ENCODE data around the gene TMPRSS6.

The TMPRSS6 gene

DNA sequence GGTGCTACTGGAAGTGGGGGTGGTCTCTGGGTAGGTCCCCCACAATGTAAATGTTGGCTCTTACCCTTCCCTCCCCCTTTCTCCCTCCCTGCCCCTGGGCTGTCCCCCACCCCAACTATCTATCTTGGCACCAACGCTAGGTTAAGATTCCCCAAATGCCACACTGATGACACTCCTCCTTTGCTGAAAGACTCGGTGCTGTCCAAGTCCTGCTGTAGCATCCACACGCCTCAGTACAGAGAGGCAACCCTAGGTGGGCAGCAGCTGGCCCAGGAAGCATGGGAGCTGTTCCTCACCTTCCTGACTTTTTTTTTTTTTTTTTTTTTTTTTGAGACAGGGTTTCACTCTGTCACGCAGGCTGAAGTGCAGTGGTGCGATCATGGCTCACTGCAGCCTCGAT is 61.4 kb downstream of the TMPRSS6 start:
- no peak for DNase-seq

GRCh38 chr22:37047006-37047405 is 62.5 kb downstream of the TMPRSS6 start:
- DNase-seq, result no peak

DNA sequence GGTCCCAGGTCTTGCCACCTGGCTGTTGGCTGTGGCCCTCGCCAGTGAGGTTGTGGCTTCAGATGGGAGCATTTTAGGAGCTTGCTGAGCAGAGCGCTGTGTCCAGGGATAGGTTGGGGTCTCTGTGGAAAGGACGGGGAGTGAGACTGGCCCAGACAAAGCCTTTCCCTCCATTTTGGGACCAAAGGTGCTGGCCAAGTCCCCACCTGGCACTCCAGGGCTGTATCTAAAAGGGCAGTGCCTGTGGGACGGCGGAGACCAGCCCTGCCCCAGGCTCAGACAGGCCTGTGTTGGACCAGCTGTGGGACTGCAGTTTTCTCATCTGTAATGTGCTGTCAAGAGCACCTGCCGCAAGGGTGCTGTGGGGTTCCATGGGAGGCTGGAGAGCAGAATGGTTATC is 62.9 kb downstream of the TMPRSS6 start:
- no peak for DNase-seq

- DNase-seq, result no peak
Observed at GRCh38 chr22:37045958-37046357, 63.6 kb downstream of the TMPRSS6 start.

GRCh38 chr22:37044634-37045625 is 64.6 kb downstream of the TMPRSS6 start:
- no peak for DNase-seq

GRCh38 chr22:37043828-37044538 is 65.5 kb downstream of the TMPRSS6 start:
- peak; percentile 70 for DNase-seq

GRCh38 chr22:37043209-37043827 is 66.2 kb downstream of the TMPRSS6 start:
- DNase-seq, result no peak

GRCh38 chr22:37039466-37039865 is 70.0 kb downstream of the TMPRSS6 start:
- no peak for DNase-seq

DNA sequence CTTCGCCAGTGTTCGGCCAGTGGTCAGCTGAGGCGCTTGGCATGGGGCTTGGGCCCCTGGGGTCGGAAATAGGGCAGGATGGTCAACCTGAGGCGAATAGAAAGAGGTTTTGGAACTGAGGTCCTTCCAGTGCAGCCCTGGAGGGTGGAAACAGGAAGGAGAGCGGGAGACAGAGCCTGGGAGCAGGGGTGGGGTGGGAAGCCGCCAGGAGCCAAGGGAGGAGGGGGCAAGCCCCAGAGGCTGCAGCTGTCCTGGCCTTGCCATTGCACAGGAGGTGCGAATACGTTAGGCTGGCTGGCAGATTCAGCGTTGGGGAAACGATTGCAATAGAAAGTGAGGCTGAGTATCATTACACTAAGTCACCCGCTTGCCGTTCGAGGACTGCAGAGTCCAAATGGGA is 71.8 kb downstream of the TMPRSS6 start:
- no peak for DNase-seq

DNA sequence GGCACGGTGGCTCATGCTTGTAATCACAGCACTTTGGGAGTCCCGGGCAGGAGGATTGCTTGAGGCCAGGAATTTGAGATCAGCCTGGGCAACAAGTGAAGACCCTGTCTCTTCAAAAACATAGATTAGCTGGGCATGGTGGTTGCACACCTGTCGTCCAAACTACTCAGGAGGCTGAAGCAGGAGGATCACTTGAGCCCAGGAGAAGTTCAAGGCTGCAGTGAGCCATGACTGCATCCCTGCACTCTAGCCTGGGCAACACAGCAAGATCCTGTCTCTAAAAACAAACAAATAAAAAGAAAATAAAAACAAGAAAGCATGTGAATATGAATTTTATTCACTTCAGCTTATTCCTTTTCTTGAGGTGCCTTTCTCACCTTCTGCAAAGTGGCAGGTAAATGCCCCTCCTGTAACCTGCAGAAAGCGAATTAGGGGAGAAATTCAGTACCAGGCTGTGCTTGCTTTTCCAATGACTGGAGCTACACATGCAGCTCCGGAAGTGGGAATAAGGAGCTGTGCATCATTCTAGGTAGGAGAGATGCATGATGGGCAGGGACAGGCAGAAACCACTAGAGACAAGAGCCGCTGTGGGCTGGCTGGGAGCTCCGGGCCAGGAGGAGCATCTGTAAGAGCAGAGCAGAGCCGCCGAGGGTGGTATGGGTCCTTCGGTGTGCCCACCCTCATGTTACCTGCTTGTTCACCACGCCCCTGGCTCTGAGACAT is 72.7 kb downstream of the TMPRSS6 start:
- no peak for DNase-seq

GRCh38 chr22:37033605-37034430 is 75.7 kb downstream of the TMPRSS6 start:
- no peak for DNase-seq

GRCh38 chr22:37032535-37033460 is 76.7 kb downstream of the TMPRSS6 start:
- no peak for DNase-seq

- DNase-seq, result no peak
Observed at GRCh38 chr22:37032134-37032534, 77.4 kb downstream of the TMPRSS6 start.

DNA sequence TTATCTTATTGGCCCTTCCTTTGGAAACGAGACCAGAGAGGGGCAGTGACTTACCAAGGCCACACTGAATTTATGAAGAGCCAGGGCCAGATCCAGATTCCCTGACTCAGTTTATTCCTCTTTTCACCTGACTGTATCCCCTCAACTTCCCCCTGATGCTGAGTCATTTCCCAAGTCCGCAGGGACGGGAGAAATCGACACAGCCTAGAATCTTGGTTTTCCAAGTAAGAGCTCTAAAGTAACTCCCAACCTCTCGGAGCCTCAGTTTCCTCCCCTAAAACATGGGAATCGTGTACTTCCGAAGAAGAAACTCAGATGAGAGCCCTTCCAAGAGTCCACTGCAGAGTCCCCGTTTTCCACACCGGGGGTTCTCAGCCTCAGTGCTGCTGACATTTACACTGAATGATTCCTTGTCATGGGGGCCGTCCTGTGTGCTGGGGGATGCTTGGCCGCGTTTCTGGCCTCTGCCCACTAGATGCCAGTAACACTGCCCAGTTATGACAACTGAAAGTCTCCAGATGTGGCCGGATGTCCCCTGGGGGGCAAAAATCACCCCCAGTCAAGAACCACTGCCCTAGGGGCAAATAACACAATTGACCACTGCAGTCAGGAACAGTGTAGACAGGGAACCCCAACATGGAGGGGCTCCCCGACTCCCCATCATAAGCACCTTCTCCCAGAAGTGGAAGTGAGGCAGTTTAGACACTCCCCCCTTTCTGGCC is 78.8 kb downstream of the TMPRSS6 start:
- DNase-seq, result no peak

DNA sequence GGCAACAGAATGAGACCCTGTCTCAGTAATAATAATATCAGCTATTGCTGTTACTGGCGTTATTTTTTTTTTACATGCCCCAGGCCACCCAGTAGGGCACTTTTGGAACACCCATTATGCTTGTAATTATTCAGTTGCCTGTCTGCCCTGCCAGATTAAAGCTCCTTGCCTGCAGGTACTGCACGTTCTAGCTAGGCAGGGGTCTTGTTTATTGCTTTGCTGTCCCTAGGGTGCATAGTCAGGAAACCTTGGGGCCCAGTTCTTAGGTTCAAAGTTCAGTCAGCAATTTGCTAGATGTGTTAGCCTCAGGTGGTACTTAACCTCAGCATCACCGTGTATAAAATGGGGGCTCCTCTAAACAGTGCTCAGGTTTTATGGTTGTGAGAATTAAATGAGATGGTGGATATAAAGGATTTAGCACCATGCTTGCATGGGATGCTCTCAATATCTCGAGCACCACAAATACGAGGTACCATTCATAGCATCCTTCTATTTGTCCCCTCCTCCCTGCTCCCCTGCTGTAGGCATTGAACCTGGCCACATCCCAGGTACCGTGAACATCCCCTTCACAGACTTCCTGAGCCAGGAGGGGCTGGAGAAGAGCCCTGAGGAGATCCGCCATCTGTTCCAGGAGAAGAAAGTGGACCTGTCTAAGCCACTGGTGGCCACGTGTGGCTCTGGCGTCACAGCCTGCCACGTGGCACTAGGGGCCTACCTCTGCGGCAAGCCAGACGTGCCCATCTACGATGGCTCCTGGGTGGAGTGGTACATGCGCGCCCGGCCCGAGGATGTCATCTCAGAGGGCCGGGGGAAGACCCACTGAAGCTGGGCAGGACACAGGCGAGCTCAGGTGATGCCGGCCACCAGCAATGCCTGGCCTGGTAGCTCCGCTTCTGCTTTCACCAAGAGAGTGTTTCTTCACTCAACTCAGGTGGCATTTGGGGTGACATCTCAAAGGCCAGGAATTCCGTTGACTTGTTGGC is 80.5 kb downstream of the TMPRSS6 start:
- no peak for DNase-seq

GRCh38 chr22:37027556-37027955 is 82.0 kb downstream of the TMPRSS6 start:
- no peak for DNase-seq

DNA sequence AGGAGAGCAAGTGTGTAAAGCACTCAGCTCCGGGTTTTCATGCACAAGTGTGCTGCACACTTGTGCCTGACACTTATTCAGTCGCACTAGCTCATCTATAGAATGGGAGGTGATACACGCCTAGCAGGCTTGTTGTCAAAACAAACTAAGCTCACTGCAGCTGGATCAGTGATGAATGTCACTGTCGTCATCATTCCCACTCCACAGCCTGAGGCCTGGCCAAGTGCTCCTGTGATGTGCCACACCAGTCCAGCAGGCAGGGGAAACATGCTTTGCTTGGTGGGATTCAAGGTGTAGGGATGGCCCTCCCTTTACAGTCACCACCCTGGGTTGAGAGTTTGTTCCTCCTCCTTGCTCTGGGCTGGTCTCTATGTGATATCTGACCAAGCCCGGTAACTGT is 83.2 kb downstream of the TMPRSS6 start:
- DNase-seq, result no peak

DNA sequence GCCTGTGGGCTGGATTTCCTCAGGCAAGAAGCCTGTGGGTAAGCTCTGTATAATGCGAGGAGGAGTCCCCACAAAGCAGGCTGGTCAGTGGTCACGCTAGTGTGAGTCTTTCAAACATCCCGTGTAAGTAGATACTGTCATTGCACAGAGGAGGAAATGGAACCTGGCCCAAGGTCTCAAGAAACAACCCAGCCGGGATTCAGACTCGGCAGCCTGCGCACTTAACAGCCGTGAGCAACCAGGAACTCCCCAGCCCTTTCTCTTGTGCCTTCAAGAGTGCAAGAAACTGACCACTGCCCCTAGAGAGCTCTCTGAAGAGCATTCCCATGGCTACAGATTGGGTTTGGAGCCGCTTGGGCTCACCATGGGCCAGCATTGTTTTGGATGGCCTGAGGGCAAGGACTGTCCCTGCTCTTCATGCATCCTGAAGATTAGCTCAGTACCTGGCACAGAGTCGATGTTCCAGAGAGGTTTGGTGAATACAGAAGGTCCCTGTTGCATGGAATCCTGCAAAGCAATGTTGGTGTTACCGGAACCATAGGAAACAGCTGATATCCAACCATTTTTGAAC is 83.9 kb downstream of the TMPRSS6 start:
- DNase-seq, result no peak

Data from activated CD4-positive, alpha-beta T cell treated with anti-CD3 and anti-CD28 coated beads, Interleukin-2, amount 50 U/mL, for 16 hours (primary cell).